Ishikawa (cell line): ENCODE data around the gene ZFR.

ENCODE experiments used
- REST ChIP-seq: IDR thresholded peaks from 2 replicates; pipeline ENCODE4 v1.6.1; 2012; ENCODE audit warnings: low read depth, mild to moderate bottlenecking
- TCF12 ChIP-seq: IDR thresholded peaks from 2 replicates; pipeline ENCODE4 v1.6.1; 2012; ENCODE audit warnings: low read depth

GRCh38 chr5:32326216-32326772, 118.2 kb downstream of the ZFR start:
- TF ChIP-seq TCF12, result no peak
- TF ChIP-seq REST, result no peak
